GM12874 (cell line): Measurements from ENCODE around the gene NKTR.

ENCODE experiments used
- CTCF ChIP-seq: IDR thresholded peaks from 2 replicates; pipeline ENCODE4 v1.5.1; 2011; ENCODE audit warnings: low read depth, mild to moderate bottlenecking, control low read depth, low read length, moderate library complexity; ENCODE audit not compliant: insufficient read depth

The NKTR gene

GRCh38 chr3:42640771-42641370 is 40.4 kb downstream of the NKTR start:
- TF ChIP-seq CTCF, result no peak

GRCh38 chr3:42647821-42648459 is 47.5 kb downstream of the NKTR start:
- no peak for TF ChIP-seq CTCF

GRCh38 chr3:42649006-42649405 is 48.5 kb downstream of the NKTR start:
- TF ChIP-seq CTCF, result no peak

- no peak for TF ChIP-seq CTCF
These were observed 49.3 kb downstream of the NKTR start for GRCh38 chr3:42649783-42650182.

- TF ChIP-seq CTCF, result no peak
These were observed 51.0 kb downstream of the NKTR start for GRCh38 chr3:42651248-42652091.

- TF ChIP-seq CTCF, result no peak
These were observed 51.7 kb downstream of the NKTR start for GRCh38 chr3:42652251-42652610.

- TF ChIP-seq CTCF, result no peak
These were observed 52.3 kb downstream of the NKTR start for GRCh38 chr3:42652611-42653302.
